IMR-90 (cell line): ENCODE data around the gene VIPR1. TPM values are rescaled to one million over a fixed set of nuclear protein-coding genes. Genes with fewer than 3 reads are reported as not detected.

Experiments used
- ATAC-seq: fragments of 200-7000 bp; cut with Tn5 transposase; 2 replicates; pipeline ENCODE4 v1.9.1; 2020; ENCODE audit warnings: low read depth, mild to moderate bottlenecking, moderate library complexity
- BruUV-seq: library from RNA; stranded (reverse); fragments of 400-500 nt; replicated peaks from 2 replicates; lab custom pipeline; 2021; lab: Mats Ljungman, UMichigan
- CTCF ChIA-PET: fragments of 300-600 bp; formaldehyde crosslinking; extraction: SDS; loops from one replicate; lab custom pipeline; 2021; ENCODE audit warnings: antibody characterized with exemption; lab: Yijun Ruan, JAX
- POLR2A ChIA-PET: fragments of 300-600 bp; sonication (Branson Sonifier 250); formaldehyde crosslinking; loops from one replicate; lab custom pipeline; 2022; ENCODE audit warnings: antibody characterized with exemption; ENCODE audit not compliant: unreplicated experiment; lab: Charles Lee
- DNase-seq: peaks from one replicate; pipeline ENCODE4 v3.0.0; 2013
- H2AFZ ChIP-seq: replicated peaks from 2 replicates; pipeline ENCODE3; 2013; ENCODE audit warnings: low read length, mild to moderate bottlenecking; ENCODE audit not compliant: poor library complexity
- H2AK5ac ChIP-seq: 2 replicates; pipeline ENCODE4 v1.6.1; 2013; ENCODE audit warnings: low read depth, low read length, inconsistent platforms
- H2AK9ac ChIP-seq: replicated peaks from 2 replicates; pipeline ENCODE3; 2013; ENCODE audit warnings: mild to moderate bottlenecking, low read depth, low read length, moderate library complexity; ENCODE audit not compliant: poor library complexity
- H2BK120ac ChIP-seq: 2 replicates; pipeline ENCODE4 v1.6.1; 2013; ENCODE audit warnings: low read depth, low read length, inconsistent platforms
- H2BK15ac ChIP-seq: 3 replicates; pipeline ENCODE4 v1.6.1; 2013; ENCODE audit warnings: low read depth, low read length, inconsistent platforms
- H2BK20ac ChIP-seq: 2 replicates; pipeline ENCODE4 v1.6.1; 2013; ENCODE audit warnings: low read depth, mild to moderate bottlenecking, inconsistent platforms, low read length, moderate library complexity
- H2BK5ac ChIP-seq: 2 replicates; pipeline ENCODE4 v1.6.1; 2013; ENCODE audit warnings: mild to moderate bottlenecking, low read depth, low read length, inconsistent platforms; ENCODE audit not compliant: poor library complexity, severe bottlenecking
- H3K14ac ChIP-seq: replicated peaks from 2 replicates; pipeline ENCODE4 v1.6.1; 2013; ENCODE audit warnings: low read depth, low read length, inconsistent platforms
- H3K18ac ChIP-seq: 2 replicates; pipeline ENCODE4 v1.6.1; 2013; ENCODE audit warnings: low read depth, low read length, control low read depth
- H3K23ac ChIP-seq: 2 replicates; pipeline ENCODE4 v1.6.1; 2013; ENCODE audit warnings: low read depth, low read length, inconsistent platforms
- H3K27ac ChIP-seq: 2 replicates; pipeline ENCODE4 v1.5.1; 2013; ENCODE audit warnings: mild to moderate bottlenecking, control low read depth, low read length; ENCODE audit not compliant: insufficient read depth
- H3K27me3 ChIP-seq: 2 replicates; pipeline ENCODE4 v1.6.1; 2013; ENCODE audit warnings: low read length; ENCODE audit not compliant: control insufficient read depth, insufficient read depth
- H3K36me3 ChIP-seq: 2 replicates; pipeline ENCODE4 v1.6.1; 2013; ENCODE audit warnings: low read length, mixed read lengths; ENCODE audit not compliant: control insufficient read depth, insufficient read depth
- H3K4ac ChIP-seq: 2 replicates; pipeline ENCODE4 v1.6.1; 2013; ENCODE audit warnings: low read depth, low read length, inconsistent platforms
- H3K4me1 ChIP-seq: 2 replicates; pipeline ENCODE4 v1.6.1; 2013; ENCODE audit warnings: low read length, mixed read lengths; ENCODE audit not compliant: control insufficient read depth, insufficient read depth
- H3K4me2 ChIP-seq: 2 replicates; pipeline ENCODE4 v1.6.1; 2013; ENCODE audit warnings: low read depth, mild to moderate bottlenecking, control low read depth, low read length, moderate library complexity
- H3K4me3 ChIP-seq: 2 replicates; pipeline ENCODE4 v1.5.1; 2013; ENCODE audit warnings: low read depth, mild to moderate bottlenecking, control low read depth, low read length, moderate library complexity; ENCODE audit not compliant: insufficient read depth
- H3K56ac ChIP-seq: 2 replicates; pipeline ENCODE4 v1.6.1; 2013; ENCODE audit warnings: low read length, inconsistent platforms; ENCODE audit not compliant: insufficient read depth; ENCODE audit errors: extremely low read depth
- H3K79me1 ChIP-seq, 2 experiments: 2 replicates each; pipeline ENCODE4 v1.6.1; 2013; ENCODE audit warnings: low read length in 2 of 2, inconsistent platforms in 1 of 2, low read depth in 1 of 2
- H3K9ac ChIP-seq: 2 replicates; pipeline ENCODE4 v1.6.1; 2013; ENCODE audit warnings: low read depth, low read length, control low read depth
- H3K9me1 ChIP-seq: 2 replicates; pipeline ENCODE4 v1.6.1; 2013; ENCODE audit warnings: low read length, inconsistent platforms; ENCODE audit not compliant: insufficient read depth
- H3K9me3 ChIP-seq: 2 replicates; pipeline ENCODE4 v1.6.1; 2013; ENCODE audit warnings: low read length; ENCODE audit not compliant: control insufficient read depth, insufficient read depth
- H4K20me1 ChIP-seq: 2 replicates; pipeline ENCODE4 v1.6.1; 2013; ENCODE audit warnings: low read length, inconsistent platforms; ENCODE audit not compliant: insufficient read depth
- H4K5ac ChIP-seq: 2 replicates; pipeline ENCODE4 v1.6.1; 2013; ENCODE audit warnings: mild to moderate bottlenecking, low read depth, low read length, control low read depth
- H4K8ac ChIP-seq, 2 experiments: 2 replicates each; pipeline ENCODE4 v1.6.1; 2013; ENCODE audit warnings: low read depth in 2 of 2, low read length in 2 of 2, control low read depth in 1 of 2, inconsistent platforms in 1 of 2
- H4K91ac ChIP-seq: 2 replicates; pipeline ENCODE4 v1.6.1; 2013; ENCODE audit warnings: low read depth, low read length, inconsistent platforms; ENCODE audit not compliant: insufficient read depth
- BHLHE40 ChIP-seq: fragments of 150-350 bp; IDR thresholded peaks from 2 replicates; pipeline ENCODE4 v1.6.1; 2016; ENCODE audit warnings: mild to moderate bottlenecking, low read depth, low read length
- CEBPB ChIP-seq: IDR thresholded peaks from 2 replicates; pipeline ENCODE4 v1.6.1; 2012; ENCODE audit warnings: low read depth, low read length, improper control_type of control experiment
- CHD1 ChIP-seq: IDR thresholded peaks from 2 replicates; pipeline ENCODE4 v1.6.1; 2012; ENCODE audit warnings: low read depth, low read length, improper control_type of control experiment
- FOS ChIP-seq: fragments of 150-350 bp; IDR thresholded peaks from 2 replicates; pipeline ENCODE4 v1.6.1; 2016; ENCODE audit warnings: low read depth, low read length
- MAFK ChIP-seq: IDR thresholded peaks from 2 replicates; pipeline ENCODE4 v1.6.1; 2012; ENCODE audit warnings: low read depth, low read length, improper control_type of control experiment
- MAZ ChIP-seq: IDR thresholded peaks from 2 replicates; pipeline ENCODE4 v1.6.1; 2012; ENCODE audit warnings: low read depth, mild to moderate bottlenecking, low read length, improper control_type of control experiment, moderate library complexity, borderline replicate concordance
- MXI1 ChIP-seq: IDR thresholded peaks from 2 replicates; pipeline ENCODE4 v1.6.1; 2012; ENCODE audit warnings: low read depth, mild to moderate bottlenecking, low read length, moderate library complexity, borderline replicate concordance
- NFE2L2 ChIP-seq: fragments of 150-350 bp; IDR thresholded peaks from 2 replicates; pipeline ENCODE4 v1.6.1; 2016; ENCODE audit warnings: low read depth, mild to moderate bottlenecking, low read length
- POLR2A ChIP-seq: IDR thresholded peaks from 2 replicates; pipeline ENCODE4 v1.6.1; 2012; ENCODE audit warnings: mild to moderate bottlenecking, low read depth, low read length
- RAD21 ChIP-seq: IDR thresholded peaks from 2 replicates; pipeline ENCODE4 v1.6.1; 2012; ENCODE audit warnings: low read length, improper control_type of control experiment
- RCOR1 ChIP-seq: IDR thresholded peaks from 2 replicates; pipeline ENCODE4 v1.6.1; 2012; ENCODE audit warnings: mild to moderate bottlenecking, low read length, improper control_type of control experiment; ENCODE audit not compliant: insufficient replicate concordance
- RFX5 ChIP-seq: IDR thresholded peaks from 2 replicates; pipeline ENCODE4 v1.8.0; 2012; ENCODE audit warnings: low read depth, mild to moderate bottlenecking, low read length, moderate library complexity
- SMC3 ChIP-seq: fragments of 150-350 bp; IDR thresholded peaks from 2 replicates; pipeline ENCODE4 v1.6.1; 2016; ENCODE audit warnings: low read depth, mild to moderate bottlenecking, antibody characterized with exemption, low read length, moderate library complexity
- whole genome bisulfite sequencing, 2 experiments: methylation state at CpG; one replicate each; pipeline versions ENCODE4 v1.1.5 to v1.1.7; 2013; ENCODE audit warnings: missing lambda C conversion rate in 2 of 2; ENCODE audit not compliant: insufficient read length in 1 of 2; ENCODE audit errors: extremely low coverage in 2 of 2; 5-methylcytosine and 5-hydroxymethylcytosine counted together
- dilution Hi-C: fragments of 300-500 bp; cut with HindIII; formaldehyde crosslinking; loops from one replicate; pipeline ENCODE4 v1.14.3; 2018; ENCODE audit warnings: low sequenced_read_pairs; ENCODE audit not compliant: unreplicated experiment
- in situ Hi-C: fragments of 300-500 bp; cut with MboI; formaldehyde crosslinking; loops from 3 replicates; pipeline ENCODE4 v1.14.3; 2019; ENCODE audit warnings: low sequenced_read_pairs, inconsistent platforms, mixed read lengths
- intact Hi-C: fragments of 100-400 bp; cut with micrococcal nuclease; formaldehyde crosslinking; loops from 2 replicates; pipeline ENCODE4 v1.10.0; 2022
- polyA plus RNA-seq, 3 experiments: library from polyadenylated mRNA; depleted of rRNA; stranded (reverse); fragments of >200 nt; gene quantifications; 2 replicates each; pipeline ENCODE4 v1.2.3, GENCODE V29; 2012; ENCODE audit warnings: low replicate concordance in 1 of 3
- total RNA-seq: library from RNA; depleted of rRNA; stranded (reverse); fragments of >200 nt; gene quantifications from 2 replicates; pipeline ENCODE4 v1.2.3, GENCODE V29; 2012
- TF ChIP-seq, protein P1 (sequence below): conservative IDR thresholded peaks from 2 replicates; pipeline ENCODE4 v1.5.1; 2012; ENCODE audit warnings: mild to moderate bottlenecking, low read depth, low read length, improper control_type of control experiment
- TF ChIP-seq, protein P2 (sequence below): fragments of 150-350 bp; IDR thresholded peaks from 2 replicates; pipeline ENCODE4 v1.6.1; 2017; ENCODE audit warnings: mild to moderate bottlenecking, antibody characterized with exemption, low read length, low read depth
- TF ChIP-seq, protein P3 (sequence below): fragments of 150-350 bp; IDR thresholded peaks from 2 replicates; pipeline ENCODE4 v1.6.1; 2016; ENCODE audit warnings: low read depth, mild to moderate bottlenecking, low read length, moderate library complexity, borderline replicate concordance

VIPR1 gene
- total and polyA plus RNA-seq, 2 of the 4 experiments (the other 2 are of a cell fraction), result not detected

DNA sequence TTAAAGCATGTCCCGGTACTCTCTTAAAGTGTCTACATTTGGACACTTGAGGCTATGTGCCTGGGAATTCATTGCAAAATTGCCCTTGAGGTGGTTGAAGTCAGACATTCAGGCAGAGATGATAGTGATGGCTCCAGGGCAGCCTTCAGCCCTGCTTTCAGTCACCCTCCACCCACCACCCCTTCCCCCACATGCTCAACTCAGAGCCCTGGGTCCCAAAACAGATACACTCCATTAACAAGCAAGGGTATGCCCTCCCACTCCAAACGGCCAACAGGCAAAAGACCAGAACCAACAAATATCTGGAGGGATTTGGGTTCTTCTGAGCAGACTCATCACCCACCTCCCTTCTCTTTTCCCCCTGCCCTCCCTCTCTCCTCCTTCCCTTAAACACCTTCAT, 29.9 kb upstream of the VIPR1 start:
- WGBS, 2 experiments, result no CpG with 5 or more reads among the region's 2 CpGs
- Histone ChIP-seq H3K18ac (no peak overlapping the region), H3K9ac (no peak overlapping the region), H3K23ac (no peak overlapping the region), H3K4me3 (no peak overlapping the region), H4K5ac (no peak overlapping the region), H4K8ac (no peak overlapping the region), H3K36me3 (no peaks in the 10 kb centered on the region), H2BK15ac (no peak overlapping the region), H2AFZ (no peak overlapping the region), H3K4me2 (no peak overlapping the region), H2AK9ac (no peak overlapping the region), H4K91ac (no peak overlapping the region), H2BK120ac (no peak overlapping the region), H3K9me3 (no peaks in the 10 kb centered on the region), H3K27me3 (peaks cover 3% of the 10 kb centered on the region), H2BK5ac (no peak overlapping the region), H3K27ac (no peak overlapping the region), H3K79me1 (no peaks in the 10 kb centered on the region), H3K4ac (no peak overlapping the region), H2AK5ac (no peak overlapping the region), H3K4me1 (no peaks in the 10 kb centered on the region), H2BK20ac (no peak overlapping the region), H3K56ac (no peak overlapping the region), H3K9me1 (no peaks in the 10 kb centered on the region), H3K14ac (no peak overlapping the region), H4K20me1 (no peaks in the 10 kb centered on the region)
- ATAC-seq (no peak), DNase-seq (no peak)
- intact Hi-C loops, result no loop called here
- TF ChIP-seq RCOR1 (no peak), MXI1 (no peak), RAD21 (no peak), CHD1 (no peak), CEBPB (no peak), FOS (no peak), POLR2A (no peak), MAZ (no peak), MAFK (no peak), NFE2L2 (no peak), SMC3 (no peak), RFX5 (no peak), BHLHE40 (no peak)
- TF ChIP-seq, protein P1, sequence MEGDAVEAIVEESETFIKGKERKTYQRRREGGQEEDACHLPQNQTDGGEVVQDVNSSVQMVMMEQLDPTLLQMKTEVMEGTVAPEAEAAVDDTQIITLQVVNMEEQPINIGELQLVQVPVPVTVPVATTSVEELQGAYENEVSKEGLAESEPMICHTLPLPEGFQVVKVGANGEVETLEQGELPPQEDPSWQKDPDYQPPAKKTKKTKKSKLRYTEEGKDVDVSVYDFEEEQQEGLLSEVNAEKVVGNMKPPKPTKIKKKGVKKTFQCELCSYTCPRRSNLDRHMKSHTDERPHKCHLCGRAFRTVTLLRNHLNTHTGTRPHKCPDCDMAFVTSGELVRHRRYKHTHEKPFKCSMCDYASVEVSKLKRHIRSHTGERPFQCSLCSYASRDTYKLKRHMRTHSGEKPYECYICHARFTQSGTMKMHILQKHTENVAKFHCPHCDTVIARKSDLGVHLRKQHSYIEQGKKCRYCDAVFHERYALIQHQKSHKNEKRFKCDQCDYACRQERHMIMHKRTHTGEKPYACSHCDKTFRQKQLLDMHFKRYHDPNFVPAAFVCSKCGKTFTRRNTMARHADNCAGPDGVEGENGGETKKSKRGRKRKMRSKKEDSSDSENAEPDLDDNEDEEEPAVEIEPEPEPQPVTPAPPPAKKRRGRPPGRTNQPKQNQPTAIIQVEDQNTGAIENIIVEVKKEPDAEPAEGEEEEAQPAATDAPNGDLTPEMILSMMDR, result no peak
- TF ChIP-seq, protein P2, sequence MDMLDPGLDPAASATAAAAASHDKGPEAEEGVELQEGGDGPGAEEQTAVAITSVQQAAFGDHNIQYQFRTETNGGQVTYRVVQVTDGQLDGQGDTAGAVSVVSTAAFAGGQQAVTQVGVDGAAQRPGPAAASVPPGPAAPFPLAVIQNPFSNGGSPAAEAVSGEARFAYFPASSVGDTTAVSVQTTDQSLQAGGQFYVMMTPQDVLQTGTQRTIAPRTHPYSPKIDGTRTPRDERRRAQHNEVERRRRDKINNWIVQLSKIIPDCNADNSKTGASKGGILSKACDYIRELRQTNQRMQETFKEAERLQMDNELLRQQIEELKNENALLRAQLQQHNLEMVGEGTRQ, result no peak
- TF ChIP-seq, protein P3, sequence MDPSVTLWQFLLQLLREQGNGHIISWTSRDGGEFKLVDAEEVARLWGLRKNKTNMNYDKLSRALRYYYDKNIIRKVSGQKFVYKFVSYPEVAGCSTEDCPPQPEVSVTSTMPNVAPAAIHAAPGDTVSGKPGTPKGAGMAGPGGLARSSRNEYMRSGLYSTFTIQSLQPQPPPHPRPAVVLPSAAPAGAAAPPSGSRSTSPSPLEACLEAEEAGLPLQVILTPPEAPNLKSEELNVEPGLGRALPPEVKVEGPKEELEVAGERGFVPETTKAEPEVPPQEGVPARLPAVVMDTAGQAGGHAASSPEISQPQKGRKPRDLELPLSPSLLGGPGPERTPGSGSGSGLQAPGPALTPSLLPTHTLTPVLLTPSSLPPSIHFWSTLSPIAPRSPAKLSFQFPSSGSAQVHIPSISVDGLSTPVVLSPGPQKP, result no peak
- ChIA-PET POLR2A (no interaction called here), CTCF (no interaction called here)
- dilution Hi-C loops, result no loop called here
- no TSS peak for BruUV-seq
- in situ Hi-C loops, result no loop called here
